ENCODE data around the gene CLDN20.

DNA sequence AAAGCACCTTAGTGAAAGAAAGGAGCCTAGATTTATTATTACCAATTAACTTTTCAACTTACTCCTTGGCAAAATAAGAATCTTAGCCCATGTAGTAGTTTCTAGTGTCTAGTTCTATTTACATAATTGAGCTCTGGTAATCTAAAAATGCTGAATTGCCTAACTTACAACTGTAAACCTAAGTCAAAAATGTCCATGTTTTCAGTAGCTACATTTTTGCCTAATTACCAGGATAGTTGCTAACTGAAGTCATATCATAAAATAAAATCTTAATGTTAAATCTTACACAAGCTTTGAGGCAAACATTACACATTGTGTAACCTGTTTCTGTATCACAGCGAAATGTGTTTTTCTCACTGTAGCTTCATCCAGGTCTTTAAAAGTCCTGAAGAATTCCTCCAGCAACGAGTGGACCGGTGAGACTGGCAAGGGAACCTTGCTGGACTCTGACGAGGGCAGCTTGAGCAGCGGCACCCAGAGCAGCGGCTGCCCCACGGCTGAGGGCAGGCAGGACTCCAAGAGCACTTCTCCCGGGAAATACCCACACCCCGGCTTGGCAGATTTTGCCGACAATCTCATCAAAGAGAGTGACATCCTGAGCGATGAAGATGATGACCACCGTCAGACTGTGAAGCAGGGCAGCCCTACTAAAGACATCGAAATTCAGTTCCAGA lies 7.6 kb upstream of the CLDN20 start:
- TF ChIP-seq FOSL2 (IDR thresholded peaks at IDR 0.05) (no peak), FOSL2 (CRISPR knock-in tag; IDR thresholded peaks at IDR 0.05) (no peak), CTCF (IDR thresholded peaks at IDR 0.05) (no peak), POLR2A (IDR thresholded peaks at IDR 0.05; ENCODE audit: low read length) (no peak), EP300 (IDR thresholded peaks at IDR 0.05) (no peak), CEBPB (IDR thresholded peaks at IDR 0.05) (no peak), RNF2 (IDR thresholded peaks at IDR 0.05; ENCODE audit: borderline replicate concordance, low read depth) (no peak), POLR2AphosphoS2 (conservative IDR thresholded peaks at IDR 0.05; ENCODE audit: low read length) (no peak), BHLHE40 (IDR thresholded peaks at IDR 0.05; ENCODE audit: low read depth, low read length) (no peak), BCL3 (IDR thresholded peaks at IDR 0.05) (no peak), CBX8 (IDR thresholded peaks at IDR 0.05) (no peak), ZSCAN20 (CRISPR knock-in tag; IDR thresholded peaks at IDR 0.05) (no peak)
- TF ChIP-seq, protein P1, sequence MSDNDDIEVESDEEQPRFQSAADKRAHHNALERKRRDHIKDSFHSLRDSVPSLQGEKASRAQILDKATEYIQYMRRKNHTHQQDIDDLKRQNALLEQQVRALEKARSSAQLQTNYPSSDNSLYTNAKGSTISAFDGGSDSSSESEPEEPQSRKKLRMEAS (IDR thresholded peaks at IDR 0.05): no peak
- TF ChIP-seq, protein P2, sequence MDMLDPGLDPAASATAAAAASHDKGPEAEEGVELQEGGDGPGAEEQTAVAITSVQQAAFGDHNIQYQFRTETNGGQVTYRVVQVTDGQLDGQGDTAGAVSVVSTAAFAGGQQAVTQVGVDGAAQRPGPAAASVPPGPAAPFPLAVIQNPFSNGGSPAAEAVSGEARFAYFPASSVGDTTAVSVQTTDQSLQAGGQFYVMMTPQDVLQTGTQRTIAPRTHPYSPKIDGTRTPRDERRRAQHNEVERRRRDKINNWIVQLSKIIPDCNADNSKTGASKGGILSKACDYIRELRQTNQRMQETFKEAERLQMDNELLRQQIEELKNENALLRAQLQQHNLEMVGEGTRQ (IDR thresholded peaks at IDR 0.05): no peak
- TF ChIP-seq, protein P3, sequence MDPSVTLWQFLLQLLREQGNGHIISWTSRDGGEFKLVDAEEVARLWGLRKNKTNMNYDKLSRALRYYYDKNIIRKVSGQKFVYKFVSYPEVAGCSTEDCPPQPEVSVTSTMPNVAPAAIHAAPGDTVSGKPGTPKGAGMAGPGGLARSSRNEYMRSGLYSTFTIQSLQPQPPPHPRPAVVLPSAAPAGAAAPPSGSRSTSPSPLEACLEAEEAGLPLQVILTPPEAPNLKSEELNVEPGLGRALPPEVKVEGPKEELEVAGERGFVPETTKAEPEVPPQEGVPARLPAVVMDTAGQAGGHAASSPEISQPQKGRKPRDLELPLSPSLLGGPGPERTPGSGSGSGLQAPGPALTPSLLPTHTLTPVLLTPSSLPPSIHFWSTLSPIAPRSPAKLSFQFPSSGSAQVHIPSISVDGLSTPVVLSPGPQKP (IDR thresholded peaks at IDR 0.05; ENCODE audit: low read depth, low read length): no peak
